ENCODE results near the gene GID8.

Gene GID8

DNA sequence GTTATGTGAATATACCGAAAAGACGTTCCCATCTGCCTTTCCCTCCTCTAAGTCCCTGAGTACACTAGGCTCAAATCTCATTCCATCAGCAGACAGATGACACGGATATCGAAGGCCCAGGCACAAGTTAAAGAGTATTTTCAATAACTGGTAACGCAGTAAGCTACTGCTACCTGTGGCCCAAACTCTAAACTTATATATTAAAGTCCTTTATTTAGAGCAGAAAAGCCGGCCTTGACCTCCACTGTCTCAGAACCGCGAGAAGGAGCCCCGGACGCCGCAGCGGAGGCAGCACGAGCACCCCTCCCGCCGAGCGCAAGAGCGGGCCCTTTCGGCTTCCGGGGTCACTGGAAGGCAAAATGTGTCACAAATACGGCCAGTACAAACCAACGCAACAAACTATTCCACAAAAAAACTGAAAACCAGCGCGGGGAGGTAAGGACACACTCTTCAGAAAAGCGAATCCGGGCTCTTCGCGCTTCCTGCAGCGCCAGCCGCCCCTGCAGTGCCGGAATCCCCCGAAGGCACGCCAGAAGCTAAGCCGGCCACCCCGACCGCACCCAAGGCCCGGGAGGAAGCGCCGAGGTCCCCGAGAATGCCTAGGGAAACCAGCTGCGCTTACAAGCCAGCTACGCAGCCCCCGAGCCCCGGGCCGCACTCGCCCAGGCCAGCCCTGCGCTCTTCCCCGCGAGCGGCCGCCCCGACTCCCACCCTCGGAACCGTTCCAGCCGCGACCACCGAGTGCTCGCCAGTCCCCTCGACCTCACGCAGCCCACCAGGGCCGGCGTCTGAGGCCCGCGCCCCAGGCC is 12.3 kb upstream of the GID8 start:
- H3K9me3 ChIP-seq (ENCODE audit: control insufficient read depth, insufficient read depth, low read length) = no peaks in the 10 kb centered on the region
- H3K4me3 ChIP-seq (ENCODE audit: low read depth, low read length) = peak overlapping the region; percentile 88
- peaks cover 26% of the 10 kb centered on the region for H3K4me1 ChIP-seq (ENCODE audit: control insufficient read depth, insufficient read depth, low read length)
- H3K36me3 ChIP-seq (ENCODE audit: control insufficient read depth, insufficient read depth, low read length) = no peaks in the 10 kb centered on the region
- no peaks in the 10 kb centered on the region for H3K27me3 ChIP-seq (ENCODE audit: control insufficient read depth, insufficient read depth, low read length)
- H3K9ac ChIP-seq (ENCODE audit: low read depth, low read length) = peak overlapping the region; percentile 92

DNA sequence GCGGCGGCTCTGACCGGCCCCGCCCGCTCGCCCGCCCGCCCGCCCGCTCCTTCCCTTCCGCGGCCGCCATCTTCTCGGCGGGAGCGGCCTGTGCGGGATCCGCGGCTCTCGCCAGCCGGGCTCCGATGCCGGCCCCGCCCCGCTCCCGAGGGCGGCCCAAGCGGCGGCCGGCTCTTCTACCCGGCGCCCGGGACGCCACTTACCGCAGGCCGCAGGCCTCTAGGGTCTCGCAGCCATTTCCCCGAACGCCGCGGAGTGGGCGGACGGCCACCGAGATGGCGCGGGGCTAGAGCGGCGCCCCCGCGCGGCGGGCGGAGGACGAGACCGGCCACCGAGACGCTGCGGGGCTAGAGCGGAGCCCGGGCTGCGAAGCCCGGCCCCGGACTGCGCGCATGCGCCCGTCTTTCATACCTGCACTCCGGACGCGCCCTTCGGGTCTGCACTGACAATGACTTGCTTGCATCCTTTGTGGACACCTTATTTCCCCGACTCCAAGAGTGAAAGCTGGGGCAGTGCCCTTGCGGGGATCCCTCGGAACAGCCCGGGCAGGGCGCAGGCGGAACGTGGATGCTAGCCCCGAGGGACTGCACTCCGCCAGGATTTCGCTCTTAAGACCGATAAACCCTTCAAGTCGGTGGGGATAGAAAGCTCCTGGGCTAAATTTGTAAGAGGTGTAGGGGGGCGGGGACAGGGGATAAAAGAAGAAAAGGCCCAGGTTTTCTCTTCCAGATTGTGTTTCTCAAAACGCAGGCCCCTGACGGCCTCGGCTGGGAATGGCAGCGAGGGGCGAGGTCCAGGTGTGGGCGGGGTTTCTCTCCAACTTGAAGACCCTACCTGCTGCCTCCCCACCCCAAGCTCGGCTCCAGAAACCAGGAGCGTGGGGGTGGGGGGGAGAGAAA is 11.5 kb upstream of the GID8 start, which contains the start of gene DIDO1:
TSS of gene DIDO1 (minus strand) at position 277 of the 899 bp plus-strand sequence.
- H3K27me3 ChIP-seq (ENCODE audit: control insufficient read depth, insufficient read depth, low read length) = no peaks in the 10 kb centered on the region
- no peaks in the 10 kb centered on the region for H3K9me3 ChIP-seq (ENCODE audit: control insufficient read depth, insufficient read depth, low read length)
- peak within 1 kb of the TSS; percentile 92 for H3K9ac ChIP-seq (ENCODE audit: low read depth, low read length)
- no peaks in the 10 kb centered on the region for H3K36me3 ChIP-seq (ENCODE audit: control insufficient read depth, insufficient read depth, low read length)
- H3K4me3 ChIP-seq (ENCODE audit: low read depth, low read length) = peak within 1 kb of the TSS; percentile 88
- peaks cover 28% of the 10 kb centered on the region for H3K4me1 ChIP-seq (ENCODE audit: control insufficient read depth, insufficient read depth, low read length)

DNA sequence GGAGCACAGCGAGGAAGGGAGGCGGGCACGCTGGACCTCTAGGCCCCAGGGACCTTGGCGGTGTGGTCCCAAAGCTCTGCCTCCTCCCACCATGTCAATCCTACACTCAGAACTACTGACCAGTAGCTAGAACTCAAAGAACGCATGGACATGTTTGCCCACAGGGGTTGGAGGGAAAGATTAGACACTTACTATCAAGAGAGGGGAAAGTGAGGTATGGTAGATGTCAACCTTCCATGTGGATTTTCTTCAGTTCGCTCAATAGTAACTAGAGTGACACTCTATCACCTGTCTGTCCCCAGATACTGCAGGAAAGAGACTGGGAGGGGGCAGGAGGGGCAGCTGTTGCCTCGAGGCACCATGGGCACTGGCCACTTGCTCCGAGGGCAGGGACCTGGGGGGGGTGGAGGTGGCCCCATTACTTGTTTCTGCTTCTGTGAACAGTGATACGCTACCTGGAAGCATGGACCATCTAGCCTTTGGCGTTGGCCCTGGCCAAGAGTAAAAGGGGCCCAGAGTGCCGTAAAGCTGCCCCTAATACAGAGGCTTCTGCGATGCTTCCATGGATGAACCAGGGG is 10.7 kb upstream of the GID8 start:
- Histone ChIP-seq H3K36me3 (ENCODE audit: control insufficient read depth, insufficient read depth, low read length) (no peaks in the 10 kb centered on the region), H3K9me3 (ENCODE audit: control insufficient read depth, insufficient read depth, low read length) (no peaks in the 10 kb centered on the region), H3K4me1 (ENCODE audit: control insufficient read depth, insufficient read depth, low read length) (peaks cover 34% of the 10 kb centered on the region), H3K27me3 (ENCODE audit: control insufficient read depth, insufficient read depth, low read length) (no peaks in the 10 kb centered on the region), H3K9ac (ENCODE audit: low read depth, low read length) (peak overlapping the region; percentile 88), H3K4me3 (ENCODE audit: low read depth, low read length) (peak overlapping the region; percentile 88)

DNA sequence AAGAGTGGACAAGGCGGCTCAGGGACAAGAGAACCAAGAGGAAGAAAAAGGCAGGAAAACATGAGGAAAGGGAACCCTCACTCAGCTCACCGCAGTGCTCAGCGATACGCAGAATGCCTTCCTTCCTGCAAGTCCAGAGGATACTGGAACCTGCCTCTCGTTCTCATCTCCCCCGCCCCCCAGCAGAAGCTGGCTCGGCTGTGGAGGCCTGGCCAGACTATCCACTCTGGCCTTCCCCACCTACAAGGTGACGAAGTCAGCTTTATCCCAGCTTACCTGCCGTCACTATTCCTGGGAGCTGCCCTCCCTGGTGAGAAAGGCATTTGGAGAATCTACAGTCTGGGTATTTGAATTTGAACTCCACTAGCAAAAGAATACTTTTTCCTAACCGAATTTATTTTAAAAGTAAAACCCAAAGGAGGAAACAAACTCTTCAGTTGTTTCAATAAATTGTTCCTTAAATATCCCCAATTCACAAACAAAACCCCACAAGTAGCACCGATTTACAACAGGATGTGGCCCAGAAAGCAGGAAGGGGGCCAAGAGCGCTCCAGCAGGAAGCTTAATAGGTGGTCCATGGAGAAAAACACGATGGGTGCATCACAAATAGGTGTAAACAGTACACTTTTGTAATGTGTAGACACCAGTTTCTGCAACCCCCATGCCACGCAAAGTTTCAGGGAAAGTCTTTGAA is 9.6 kb upstream of the GID8 start:
- Histone ChIP-seq H3K9me3 (ENCODE audit: control insufficient read depth, insufficient read depth, low read length) (no peaks in the 10 kb centered on the region), H3K4me3 (ENCODE audit: low read depth, low read length) (peak overlapping the region; percentile 88), H3K4me1 (ENCODE audit: control insufficient read depth, insufficient read depth, low read length) (peaks cover 34% of the 10 kb centered on the region), H3K36me3 (ENCODE audit: control insufficient read depth, insufficient read depth, low read length) (no peaks in the 10 kb centered on the region), H3K9ac (ENCODE audit: low read depth, low read length) (peak overlapping the region; percentile 88), H3K27me3 (ENCODE audit: control insufficient read depth, insufficient read depth, low read length) (no peaks in the 10 kb centered on the region)

DNA sequence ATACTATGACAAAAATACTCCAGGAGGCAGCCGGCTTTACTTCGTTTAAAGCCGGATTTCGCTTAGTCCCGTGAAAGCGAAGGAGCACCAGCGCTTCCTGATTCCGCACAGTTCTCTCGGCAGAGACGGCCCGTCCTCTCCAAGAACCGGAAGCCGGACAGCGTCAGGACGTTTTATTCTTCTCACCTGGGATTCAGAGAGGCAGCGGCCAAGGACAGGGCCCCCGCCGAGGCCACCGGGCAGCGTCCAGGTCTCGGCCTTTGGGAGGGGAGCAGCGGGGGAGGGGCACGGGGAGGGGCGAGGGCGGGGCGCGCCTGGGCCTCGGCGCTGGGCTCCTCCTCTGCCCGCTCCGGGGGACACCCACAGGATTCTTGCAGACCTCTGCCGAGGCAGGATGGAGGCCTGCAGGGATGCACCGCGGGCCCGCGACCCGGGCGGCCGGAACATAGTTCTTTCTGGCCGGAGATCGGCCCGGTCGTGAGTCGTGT is 8.9 kb upstream of the GID8 start:
- no peaks in the 10 kb centered on the region for H3K9me3 ChIP-seq (ENCODE audit: control insufficient read depth, insufficient read depth, low read length)
- H3K9ac ChIP-seq (ENCODE audit: low read depth, low read length) = peak overlapping the region; percentile 79
- no peaks in the 10 kb centered on the region for H3K27me3 ChIP-seq (ENCODE audit: control insufficient read depth, insufficient read depth, low read length)
- H3K36me3 ChIP-seq (ENCODE audit: control insufficient read depth, insufficient read depth, low read length) = peaks cover 3% of the 10 kb centered on the region
- peaks cover 30% of the 10 kb centered on the region for H3K4me1 ChIP-seq (ENCODE audit: control insufficient read depth, insufficient read depth, low read length)
- peak overlapping the region; percentile 88 for H3K4me3 ChIP-seq (ENCODE audit: low read depth, low read length)

DNA sequence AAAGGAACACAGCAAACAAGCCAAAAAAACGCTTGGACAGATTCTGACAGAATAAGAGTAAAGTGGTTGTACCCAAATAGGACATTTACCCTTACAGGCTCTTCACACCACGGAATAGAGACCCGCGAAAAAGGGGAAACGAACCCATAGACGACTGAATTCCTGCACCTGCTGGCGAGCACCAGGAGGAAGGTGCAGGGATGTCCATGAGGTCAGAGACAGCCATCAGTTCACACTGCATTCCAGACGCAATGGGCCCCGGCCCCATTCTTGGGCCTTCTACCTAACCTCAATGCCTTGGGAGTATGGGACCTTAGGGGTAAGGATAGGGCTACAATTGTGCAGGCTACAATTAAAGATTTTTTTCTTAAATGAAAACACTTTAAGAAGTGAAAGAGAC is 6.5 kb upstream of the GID8 start:
- Histone ChIP-seq H3K9ac (ENCODE audit: low read depth, low read length) (no peak overlapping the region), H3K36me3 (ENCODE audit: control insufficient read depth, insufficient read depth, low read length) (peaks cover 12% of the 10 kb centered on the region), H3K4me3 (ENCODE audit: low read depth, low read length) (no peak overlapping the region), H3K4me1 (ENCODE audit: control insufficient read depth, insufficient read depth, low read length) (peaks cover 43% of the 10 kb centered on the region), H3K9me3 (ENCODE audit: control insufficient read depth, insufficient read depth, low read length) (no peaks in the 10 kb centered on the region), H3K27me3 (ENCODE audit: control insufficient read depth, insufficient read depth, low read length) (no peaks in the 10 kb centered on the region)

DNA sequence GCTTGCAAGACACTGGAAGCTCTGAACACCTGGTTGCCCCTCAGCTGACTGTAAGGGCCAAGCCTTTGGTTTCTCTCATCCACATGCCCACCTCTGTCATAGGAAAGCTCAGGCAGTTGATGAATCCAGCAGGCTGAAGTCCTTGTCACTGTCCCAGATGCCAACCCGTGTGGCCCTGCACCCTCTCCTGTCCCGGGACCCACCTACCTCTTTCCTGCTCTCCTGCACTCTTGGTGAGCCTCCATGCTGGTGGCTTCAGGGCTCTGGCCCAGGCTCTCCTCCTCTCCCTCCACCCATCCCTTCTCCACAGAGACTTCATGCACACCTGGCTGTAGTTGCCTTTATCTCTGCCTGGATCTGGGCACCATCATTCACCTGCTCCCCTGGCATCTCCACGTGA is 4.0 kb upstream of the GID8 start:
- peaks cover 34% of the 10 kb centered on the region for H3K4me1 ChIP-seq (ENCODE audit: control insufficient read depth, insufficient read depth, low read length)
- H3K4me3 ChIP-seq (ENCODE audit: low read depth, low read length) = no peak overlapping the region
- H3K9me3 ChIP-seq (ENCODE audit: control insufficient read depth, insufficient read depth, low read length) = no peaks in the 10 kb centered on the region
- H3K36me3 ChIP-seq (ENCODE audit: control insufficient read depth, insufficient read depth, low read length) = peaks cover 15% of the 10 kb centered on the region
- H3K9ac ChIP-seq (ENCODE audit: low read depth, low read length) = peak overlapping the region; percentile 42
- H3K27me3 ChIP-seq (ENCODE audit: control insufficient read depth, insufficient read depth, low read length) = no peaks in the 10 kb centered on the region

DNA sequence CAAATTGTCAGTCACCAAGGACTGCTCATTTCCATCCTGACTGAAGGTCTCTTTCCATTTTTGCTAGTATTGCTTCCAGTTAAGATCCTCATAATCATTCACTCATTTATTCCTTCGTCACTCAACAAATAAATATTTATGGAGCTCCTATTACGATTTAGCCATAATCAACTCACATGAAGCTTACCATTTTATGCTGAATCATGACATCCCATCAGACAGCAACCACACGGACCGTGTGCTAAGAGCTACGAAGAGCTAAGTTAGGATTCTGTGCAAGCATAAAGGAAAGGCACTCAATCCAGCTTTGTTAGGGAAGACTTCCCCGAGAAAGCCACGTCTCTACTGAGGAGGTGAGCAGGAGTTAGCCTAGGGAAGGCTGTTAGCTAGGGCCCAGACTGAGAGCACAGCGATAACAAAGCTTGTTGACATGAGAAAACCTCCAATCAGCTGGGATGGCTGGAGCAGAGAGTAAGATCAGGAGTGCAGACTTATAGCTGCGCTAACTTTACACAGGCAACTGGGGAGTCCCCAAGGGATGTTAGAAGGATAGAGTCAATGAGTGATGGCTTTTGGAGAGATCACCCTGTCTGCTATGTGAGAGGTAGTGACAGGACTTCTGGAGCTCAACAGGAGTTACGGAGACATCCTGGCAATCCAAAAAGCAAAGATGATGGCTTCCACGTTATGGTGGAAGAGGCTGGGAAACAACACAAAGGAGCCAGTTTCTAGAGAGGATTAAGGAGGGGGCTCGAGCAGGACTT is 2.6 kb upstream of the GID8 start:
- peak overlapping the region; percentile 20 for H3K9ac ChIP-seq (ENCODE audit: low read depth, low read length)
- H3K9me3 ChIP-seq (ENCODE audit: control insufficient read depth, insufficient read depth, low read length) = no peaks in the 10 kb centered on the region
- peaks cover 34% of the 10 kb centered on the region for H3K4me1 ChIP-seq (ENCODE audit: control insufficient read depth, insufficient read depth, low read length)
- peak overlapping the region; percentile 96 for H3K4me3 ChIP-seq (ENCODE audit: low read depth, low read length)
- peaks cover 15% of the 10 kb centered on the region for H3K36me3 ChIP-seq (ENCODE audit: control insufficient read depth, insufficient read depth, low read length)
- H3K27me3 ChIP-seq (ENCODE audit: control insufficient read depth, insufficient read depth, low read length) = no peaks in the 10 kb centered on the region

DNA sequence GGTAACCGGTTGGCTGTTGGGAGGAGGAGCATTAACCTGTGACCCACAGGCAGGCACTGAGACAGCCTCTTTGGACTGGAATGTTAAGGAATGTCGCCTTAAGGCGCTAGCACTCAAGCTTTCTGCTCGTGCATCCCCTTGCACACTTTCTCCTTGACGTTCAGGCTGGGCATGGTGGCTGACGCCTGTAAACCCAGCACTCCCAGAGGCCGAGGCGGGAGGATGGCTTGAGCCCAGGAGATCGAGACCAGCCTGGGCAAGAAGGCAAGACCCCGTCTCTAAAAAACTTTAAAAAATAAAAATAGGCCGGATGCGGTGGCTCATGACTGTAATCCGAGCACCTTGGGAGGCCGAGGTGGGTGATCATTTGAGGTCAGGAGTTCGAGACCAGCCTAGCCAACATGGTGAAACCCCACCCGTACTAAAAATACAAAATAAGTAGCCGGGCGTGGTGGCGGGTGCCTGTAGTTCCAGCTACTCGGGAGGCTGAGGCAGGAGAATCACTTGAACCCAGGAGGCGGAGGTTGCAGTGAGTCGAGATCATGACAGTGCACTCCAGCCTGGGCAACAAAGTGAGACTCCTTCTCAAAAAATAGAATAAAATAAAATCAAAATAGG is 1.9 kb upstream of the GID8 start:
- peak overlapping the region; percentile 96 for H3K4me3 ChIP-seq (ENCODE audit: low read depth, low read length)
- H3K27me3 ChIP-seq (ENCODE audit: control insufficient read depth, insufficient read depth, low read length) = no peaks in the 10 kb centered on the region
- H3K36me3 ChIP-seq (ENCODE audit: control insufficient read depth, insufficient read depth, low read length) = peaks cover 15% of the 10 kb centered on the region
- H3K9me3 ChIP-seq (ENCODE audit: control insufficient read depth, insufficient read depth, low read length) = no peaks in the 10 kb centered on the region
- peaks cover 30% of the 10 kb centered on the region for H3K4me1 ChIP-seq (ENCODE audit: control insufficient read depth, insufficient read depth, low read length)
- peak overlapping the region; percentile 20 for H3K9ac ChIP-seq (ENCODE audit: low read depth, low read length)

DNA sequence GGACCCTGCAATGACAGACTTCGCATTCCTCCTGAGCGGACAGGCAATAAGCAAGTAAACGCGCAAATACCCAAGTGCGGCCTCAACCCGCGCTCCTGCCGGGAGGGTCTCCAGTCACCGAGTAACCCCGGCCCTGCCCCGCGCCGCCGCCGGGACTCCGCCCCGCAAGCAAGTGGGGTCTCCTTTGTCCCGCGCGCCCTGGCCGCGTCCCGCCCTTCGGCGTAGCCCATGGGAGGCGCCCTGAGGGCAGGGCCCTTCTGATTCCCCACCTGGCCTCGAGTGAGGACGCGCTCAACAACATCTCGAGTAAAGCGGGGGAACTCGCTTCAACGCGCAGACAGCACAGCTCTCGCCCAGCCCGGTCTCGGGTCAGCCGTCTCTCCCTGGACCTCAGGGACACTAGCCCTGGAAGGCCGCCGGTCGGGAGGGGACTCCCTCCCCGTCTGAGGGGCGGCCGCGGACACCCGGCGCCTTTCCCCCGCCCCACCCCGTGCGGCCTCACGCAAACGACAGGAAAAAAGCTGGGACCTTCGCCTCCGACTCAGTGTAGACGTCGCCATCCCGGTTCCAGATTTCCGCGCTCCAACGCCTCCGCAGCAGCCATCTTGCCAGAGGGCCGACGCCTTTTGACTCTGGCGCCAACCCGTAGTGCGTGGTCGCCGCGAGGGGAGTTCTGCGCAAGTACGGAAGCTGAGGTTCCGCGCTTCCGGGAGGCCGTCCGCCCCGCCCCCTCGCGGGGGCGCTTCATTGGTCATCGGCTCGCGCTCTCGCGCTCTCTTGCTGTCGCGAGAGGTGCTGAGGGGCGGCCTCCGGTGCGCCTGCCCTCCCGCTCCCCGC is 461 bp upstream of the GID8 start:
- Histone ChIP-seq H3K9ac (ENCODE audit: low read depth, low read length) (peak overlapping the region; percentile 98), H3K4me3 (ENCODE audit: low read depth, low read length) (peak overlapping the region; percentile 96), H3K9me3 (ENCODE audit: control insufficient read depth, insufficient read depth, low read length) (no peaks in the 10 kb centered on the region), H3K36me3 (ENCODE audit: control insufficient read depth, insufficient read depth, low read length) (peaks cover 24% of the 10 kb centered on the region), H3K4me1 (ENCODE audit: control insufficient read depth, insufficient read depth, low read length) (peaks cover 18% of the 10 kb centered on the region), H3K27me3 (ENCODE audit: control insufficient read depth, insufficient read depth, low read length) (no peaks in the 10 kb centered on the region)
